GM21723 (cell line): ENCODE data around the gene VAV1.

Experiments
- ATAC-seq: cut with Tn5 transposase; IDR thresholded peaks from one replicate; pipeline ENCODE4 v1.9.1; 2021; ENCODE audit warnings: mild to moderate bottlenecking, moderate library complexity; ENCODE audit not compliant: unreplicated experiment

Gene VAV1, protein sequence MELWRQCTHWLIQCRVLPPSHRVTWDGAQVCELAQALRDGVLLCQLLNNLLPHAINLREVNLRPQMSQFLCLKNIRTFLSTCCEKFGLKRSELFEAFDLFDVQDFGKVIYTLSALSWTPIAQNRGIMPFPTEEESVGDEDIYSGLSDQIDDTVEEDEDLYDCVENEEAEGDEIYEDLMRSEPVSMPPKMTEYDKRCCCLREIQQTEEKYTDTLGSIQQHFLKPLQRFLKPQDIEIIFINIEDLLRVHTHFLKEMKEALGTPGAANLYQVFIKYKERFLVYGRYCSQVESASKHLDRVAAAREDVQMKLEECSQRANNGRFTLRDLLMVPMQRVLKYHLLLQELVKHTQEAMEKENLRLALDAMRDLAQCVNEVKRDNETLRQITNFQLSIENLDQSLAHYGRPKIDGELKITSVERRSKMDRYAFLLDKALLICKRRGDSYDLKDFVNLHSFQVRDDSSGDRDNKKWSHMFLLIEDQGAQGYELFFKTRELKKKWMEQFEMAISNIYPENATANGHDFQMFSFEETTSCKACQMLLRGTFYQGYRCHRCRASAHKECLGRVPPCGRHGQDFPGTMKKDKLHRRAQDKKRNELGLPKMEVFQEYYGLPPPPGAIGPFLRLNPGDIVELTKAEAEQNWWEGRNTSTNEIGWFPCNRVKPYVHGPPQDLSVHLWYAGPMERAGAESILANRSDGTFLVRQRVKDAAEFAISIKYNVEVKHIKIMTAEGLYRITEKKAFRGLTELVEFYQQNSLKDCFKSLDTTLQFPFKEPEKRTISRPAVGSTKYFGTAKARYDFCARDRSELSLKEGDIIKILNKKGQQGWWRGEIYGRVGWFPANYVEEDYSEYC

DNA sequence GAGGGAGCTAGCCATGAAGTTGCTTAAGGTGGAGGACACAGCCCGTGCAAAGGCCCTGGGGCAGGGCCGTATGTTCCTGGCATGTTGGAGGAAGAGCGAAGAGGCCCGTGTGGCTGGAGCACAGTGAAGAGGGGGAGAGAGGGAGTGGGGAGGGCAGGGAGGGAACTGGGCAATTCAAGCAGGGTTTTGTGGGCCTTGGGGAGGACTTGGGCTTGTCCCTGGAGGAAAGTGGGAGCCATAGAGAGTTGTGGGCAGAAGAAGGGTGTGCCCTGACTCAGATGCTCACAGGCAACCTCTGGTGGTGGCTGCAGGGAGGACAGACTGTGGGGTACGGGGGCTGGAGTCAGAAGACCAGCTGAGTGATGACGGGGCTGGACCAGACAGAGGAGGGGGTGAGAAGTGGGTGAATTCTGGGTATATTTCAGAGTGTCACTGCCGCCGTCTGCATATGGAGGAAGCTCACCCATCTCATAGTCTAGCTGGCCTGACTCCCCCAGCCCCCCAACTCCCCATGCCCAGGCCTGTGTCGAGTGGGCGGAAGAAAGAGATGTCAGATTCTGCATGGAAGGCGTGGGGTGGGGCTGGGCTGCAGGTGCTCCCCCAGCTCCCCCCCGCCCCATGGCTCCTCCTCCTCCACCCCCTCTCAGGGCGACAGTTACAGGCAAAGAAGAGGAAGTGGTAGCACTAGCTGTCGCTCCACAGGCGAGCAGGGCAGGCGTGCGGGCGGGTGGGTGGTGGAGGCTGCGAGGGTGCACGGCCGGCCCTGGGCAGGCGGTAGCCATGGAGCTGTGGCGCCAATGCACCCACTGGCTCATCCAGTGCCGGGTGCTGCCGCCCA lies at the start of gene VAV1:
TSS of gene VAV1 (plus strand) at position 681 of the 838 bp plus-strand sequence. CDS start at position 781, 100 bp downstream.
- ATAC-seq: peak; percentile 36

DNA sequence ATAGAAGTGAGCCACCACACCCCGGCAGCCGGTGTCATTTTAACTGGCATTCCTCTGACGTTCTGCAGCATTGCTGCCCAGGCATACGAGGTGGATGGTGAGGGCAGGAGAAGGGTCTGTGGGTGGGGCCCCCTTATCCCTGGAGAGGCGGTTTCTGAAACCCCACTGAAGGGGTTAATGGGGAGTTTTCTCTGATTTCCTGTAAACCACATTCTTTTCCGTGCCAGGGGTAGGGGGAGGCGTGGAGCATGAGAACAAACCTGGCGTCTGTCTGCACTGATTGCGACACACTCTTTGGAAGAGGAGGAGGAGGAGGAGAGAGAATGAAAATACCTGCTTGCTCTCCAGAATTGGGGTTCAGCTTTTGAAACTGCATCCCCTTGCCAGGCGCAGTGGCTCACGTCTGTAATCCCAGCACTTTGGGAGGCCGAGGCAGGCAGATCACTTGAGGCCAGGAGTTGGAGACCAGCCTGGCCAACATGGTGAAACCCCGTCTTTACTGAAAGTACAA lies 49.3 kb upstream of the VAV1 start:
- no peak for ATAC-seq

DNA sequence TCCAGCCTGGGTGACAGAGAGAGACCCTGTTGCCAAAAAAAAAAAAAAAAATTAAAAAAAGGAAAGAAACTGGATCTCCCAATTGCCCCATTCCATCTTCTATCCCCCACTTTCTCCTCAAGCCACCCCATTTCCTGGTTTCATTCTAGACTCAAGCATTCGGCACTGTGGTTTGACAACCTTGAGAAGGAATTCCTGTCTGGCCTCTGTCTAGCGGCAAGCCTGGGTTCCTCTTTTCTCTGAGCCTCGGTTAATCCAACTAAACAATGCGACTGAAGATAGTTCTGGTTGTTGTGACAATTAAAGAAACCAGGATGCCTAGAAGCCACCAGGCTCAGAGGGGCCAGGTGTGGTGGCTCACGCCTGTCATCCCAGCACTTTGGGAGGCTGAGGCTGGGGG lies 48.8 kb upstream of the VAV1 start:
- no peak for ATAC-seq

DNA sequence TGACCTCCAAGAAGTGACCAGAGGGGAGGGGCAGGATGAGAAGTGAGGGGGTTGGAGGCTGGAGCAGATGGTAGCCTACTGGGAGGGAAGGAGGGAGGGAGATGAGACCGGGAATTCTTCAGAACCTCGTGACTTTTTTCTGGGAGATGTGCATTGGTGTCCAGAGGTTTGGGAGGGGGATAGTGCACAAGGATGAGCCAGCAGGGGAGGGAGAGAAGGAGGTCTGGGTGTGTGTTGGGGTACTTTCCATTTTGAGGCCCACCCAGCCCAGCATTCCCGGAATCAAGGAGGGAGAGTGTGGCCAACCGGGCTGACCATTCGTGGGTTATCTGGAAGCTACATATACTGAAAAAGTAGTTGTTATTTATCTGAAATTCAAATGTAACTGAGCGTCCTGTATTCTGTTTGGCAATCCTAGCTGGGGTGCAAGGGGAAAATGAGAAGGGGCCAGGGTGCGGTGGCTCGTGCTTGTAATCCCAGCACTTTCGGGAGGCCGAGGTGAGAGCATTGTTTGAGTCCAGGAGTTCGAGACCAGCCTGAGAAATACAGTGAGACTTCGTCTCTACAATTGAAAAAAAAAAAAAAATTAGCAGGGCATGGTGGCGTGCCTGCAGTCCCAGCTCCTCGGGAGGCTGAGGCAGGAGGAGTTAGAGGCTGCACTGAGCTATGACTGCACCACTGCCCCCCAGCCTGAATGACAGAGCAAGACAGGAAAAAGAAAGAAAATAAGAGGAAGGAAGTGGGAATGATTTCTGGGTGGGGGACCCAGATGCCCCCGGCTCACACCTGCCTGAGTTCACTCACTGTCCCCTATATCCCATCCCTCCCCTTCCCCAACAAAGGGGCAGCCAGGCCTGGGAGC lies 47.6 kb upstream of the VAV1 start:
- ATAC-seq: no peak

DNA sequence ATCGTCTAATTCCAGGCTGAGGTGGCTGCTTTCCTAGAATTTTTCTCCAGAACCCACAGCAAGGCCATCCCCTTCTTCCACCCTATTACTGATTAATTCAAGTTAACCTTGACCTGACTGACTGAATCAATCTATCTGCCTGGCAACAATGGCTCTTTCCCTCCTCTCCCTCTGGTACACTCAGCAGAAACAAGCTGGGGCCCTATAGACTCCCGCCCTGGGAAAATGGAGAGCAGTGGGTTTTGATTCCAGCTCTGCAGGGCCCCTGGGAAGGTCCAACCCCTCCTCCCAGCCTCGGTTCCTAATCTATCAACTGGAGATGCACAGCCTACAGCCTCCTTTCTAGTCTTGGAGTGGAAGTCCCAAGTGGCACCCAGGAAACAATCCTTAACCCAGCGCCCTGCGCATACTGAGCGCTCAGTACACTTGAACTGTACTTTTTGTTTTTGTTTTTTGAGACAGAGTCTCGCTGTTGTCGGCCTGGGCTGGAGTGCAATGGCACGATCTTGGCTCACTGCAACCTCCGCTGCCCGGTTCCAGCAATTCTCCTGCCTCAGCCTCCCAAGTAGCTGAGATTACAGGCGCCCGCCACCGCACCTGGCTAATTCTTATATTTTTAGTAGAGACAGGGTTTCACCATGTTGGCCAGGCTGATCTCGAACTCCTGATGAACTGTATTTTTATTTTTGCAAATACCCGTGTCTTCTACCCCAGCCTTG lies 46.8 kb upstream of the VAV1 start:
- ATAC-seq: no peak

DNA sequence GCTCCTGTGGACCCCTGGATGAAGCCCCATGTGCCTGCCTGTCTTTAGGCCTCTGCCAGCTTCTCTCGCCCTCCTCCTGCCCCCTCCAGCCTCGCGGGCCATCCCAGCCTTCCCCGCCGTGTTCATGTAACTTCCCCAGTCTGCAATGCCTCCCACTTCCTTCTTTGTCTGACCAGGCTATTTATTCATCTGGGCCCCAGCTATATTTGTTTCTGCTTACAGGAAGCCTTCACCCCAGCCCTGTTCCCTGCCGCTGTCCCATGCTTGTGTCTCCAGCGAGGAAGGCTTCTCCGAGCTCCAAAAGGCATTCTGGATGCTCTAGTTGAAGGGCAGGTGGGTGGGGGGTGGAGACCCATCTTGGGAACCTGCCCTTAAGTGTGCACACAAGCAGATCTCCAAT lies 44.2 kb upstream of the VAV1 start:
- no peak for ATAC-seq

DNA sequence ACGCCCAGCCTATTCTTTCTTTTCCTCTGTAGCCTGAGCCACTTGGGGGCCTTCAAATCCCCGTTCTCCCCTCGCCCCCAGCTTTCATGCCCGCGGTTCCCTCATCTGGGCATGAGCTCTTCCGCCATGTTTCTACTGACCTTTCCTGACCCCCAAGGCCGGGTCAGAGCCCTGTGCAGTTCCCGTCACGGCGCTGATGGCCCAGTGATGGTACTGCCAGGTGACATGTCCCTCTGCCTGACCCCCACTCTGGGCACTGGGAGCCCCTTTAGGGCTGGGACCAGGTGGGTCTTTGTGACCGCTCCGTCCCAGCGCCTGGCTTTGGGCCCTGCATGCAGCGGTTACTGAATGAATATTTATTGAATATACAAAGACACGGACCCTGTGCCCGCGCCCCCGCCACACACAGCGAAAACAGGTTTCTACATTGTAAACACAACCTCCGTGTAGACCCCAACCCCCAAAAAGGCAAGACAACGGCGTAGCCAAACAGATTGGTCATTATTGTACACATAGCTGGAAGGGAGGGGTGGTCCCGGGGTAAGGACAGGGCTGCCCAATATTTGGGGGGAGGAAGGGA lies 42.8 kb upstream of the VAV1 start:
- ATAC-seq: no peak

DNA sequence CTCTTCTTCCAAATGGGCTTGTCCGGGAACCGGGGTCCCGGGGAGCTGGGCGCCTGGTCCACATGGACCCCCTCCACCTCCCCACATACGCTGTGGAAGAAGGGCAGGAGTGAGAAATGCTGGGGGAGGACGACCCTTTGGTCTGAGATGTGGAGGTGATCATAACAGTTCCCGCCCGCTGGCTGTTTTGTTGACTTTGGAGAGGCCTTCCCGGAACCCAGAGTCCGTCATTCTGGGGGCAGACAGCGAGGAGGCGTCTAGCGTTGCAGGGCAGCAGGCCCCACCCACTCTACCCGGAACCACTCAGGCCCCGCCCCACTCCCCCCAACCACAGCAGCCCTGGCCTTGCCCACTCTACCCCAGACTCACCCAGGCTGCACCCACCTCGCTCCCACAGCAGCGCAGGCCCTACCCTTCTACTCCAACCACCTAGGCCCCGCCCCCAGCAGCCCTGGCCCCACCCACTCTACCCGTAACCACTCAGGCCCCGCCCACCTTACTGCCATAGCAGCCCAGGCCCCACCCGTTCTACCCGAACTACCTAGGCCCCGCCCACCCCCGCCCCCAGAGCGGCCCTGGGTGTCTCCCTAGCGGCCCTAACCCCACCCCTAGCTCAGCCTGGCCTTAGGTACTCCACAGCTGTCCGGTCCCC lies 42.2 kb upstream of the VAV1 start:
- ATAC-seq: no peak

DNA sequence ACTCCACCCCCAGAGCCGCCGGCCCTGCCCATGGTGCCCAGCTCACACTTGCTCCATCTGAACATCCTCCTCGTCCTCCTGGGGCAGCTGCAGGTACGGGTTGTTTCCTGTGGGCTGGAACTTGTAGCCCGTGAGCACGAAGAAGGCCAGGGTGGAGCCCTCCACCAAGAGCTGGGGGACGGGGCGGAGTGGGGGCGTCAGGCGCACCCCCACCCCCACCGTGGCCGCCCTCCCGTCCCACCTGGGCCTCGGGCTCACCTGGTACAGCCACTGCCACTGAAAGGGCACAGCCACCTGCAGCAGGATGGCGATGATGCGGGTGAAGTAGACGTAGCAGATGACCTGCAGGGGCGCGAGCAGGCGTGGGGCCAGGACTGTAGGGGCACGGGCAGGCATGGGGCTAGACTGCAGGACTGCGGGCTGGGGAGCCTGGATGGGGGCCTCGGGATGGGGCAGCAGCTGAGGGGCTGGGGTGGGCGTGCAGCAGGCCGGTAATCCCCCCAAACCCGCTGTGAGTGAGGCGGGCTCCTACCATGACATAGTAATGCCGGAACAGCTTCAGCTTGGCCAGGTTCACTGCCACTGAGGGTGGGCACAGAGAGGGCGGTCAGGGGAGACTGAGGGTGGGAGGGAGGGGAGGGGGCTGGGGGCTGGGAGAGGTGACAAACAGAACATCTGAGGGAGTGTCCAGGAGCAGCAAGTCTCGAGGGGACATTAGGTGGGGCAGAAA lies 41.4 kb upstream of the VAV1 start:
- ATAC-seq: no peak

DNA sequence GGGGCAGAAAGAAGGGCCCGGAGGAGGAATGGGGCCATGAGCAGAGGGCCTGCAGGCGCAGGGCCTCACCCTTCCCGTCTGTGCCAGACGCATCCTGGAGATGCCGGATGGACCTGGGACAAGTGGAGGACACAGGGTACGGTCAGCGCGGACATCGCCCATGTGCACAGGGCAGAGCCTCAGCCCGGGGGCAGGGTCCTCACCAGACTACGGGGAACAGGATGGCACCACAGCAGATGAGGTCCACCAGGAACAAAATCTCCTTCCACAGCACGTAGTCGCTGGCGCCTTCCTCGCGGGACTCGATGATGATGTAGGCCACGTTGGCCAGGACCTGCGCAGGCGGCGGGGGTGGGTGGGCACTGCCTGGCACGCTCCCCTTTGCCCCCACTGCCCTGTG lies 40.7 kb upstream of the VAV1 start:
- no peak for ATAC-seq

DNA sequence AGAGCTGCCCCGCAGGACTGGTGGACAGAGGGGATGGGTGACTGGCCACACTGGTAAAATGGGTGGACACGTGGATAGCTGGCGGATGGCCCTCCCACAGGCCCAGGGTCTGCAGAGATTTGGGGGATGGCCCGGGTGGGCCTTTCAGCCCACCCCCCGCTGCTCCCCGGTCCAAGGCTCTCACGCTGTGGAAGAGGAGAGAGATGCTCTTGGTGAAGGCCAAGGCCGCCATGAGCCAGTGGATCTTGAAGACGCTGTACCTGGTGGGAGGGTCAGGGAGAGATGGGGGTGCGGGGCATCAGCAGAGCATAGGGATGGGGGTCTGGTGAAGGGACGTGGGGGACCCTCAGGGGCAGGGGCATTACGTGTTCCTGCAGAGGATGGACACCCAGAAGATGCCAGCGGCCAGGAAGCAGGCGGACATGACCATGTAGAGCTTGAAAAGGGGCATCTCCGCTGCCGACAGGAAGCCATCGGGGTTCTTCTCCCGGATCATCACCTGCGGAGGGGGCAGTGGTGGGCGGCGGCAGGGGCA lies 39.6 kb upstream of the VAV1 start:
- ATAC-seq: no peak

DNA sequence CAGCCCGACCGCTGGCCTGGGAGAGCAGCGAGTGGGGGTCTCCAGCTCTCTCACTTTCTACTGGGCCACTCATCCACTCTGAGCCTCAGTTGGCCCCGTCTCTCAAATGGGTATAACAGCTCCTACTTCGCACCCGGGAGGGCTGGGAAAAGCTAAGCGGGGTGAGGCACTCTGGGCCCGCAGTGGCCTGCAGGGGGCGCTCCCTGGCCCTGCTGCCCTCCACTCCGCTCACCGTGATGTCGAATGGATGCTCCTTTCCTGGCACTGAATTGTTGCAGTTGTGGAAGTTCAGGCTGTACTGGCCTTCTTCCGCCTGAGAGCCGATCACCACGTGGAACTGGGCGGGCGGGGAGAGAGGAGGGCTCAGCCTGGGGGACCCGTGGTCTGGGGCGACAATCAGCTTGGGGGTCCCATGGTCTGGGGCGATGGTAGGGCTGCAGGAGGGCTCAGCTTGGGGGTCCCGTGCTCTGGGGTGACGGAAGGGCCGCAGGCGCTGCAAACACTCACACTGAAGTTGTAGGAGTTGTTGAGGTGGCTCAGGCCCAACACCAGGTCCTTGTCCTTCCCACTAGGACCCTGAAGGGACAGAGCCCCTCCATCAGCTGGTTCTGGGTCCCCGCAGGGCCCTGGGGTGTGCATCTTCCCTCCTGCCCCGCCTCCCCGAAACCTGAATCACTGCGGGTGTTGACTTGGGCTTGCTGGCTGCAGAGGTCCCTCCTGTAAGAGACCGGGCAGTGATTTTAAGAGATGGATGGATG lies 39.0 kb upstream of the VAV1 start:
- ATAC-seq: no peak

DNA sequence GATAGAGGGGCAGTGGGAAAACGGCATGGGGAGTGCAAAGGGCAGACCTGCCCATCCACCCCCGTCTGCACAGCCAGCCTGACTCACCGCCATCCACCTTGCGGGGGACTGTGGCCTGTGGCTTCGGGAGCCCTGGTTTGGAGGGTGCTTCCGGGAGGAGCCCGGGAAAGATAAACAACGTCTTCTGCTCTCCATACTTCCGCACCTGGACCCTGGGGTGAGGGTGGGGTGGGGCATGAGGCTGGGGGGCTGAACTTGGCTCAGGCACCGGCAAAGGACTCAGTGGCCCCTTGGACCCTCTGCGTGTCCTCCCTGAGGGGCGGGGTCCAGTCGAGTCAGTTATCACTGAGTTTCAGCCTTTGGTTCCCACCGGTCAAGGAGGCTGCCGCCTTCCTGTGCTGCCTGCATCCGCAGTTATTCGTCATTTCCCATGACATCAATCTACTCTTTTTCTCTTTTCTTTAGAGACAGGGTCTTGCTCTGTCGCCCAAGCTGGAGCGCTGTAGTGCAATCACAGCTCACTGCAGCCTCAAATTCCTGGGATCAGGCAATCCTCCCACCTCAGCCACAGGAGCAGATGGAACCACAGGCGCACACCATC lies 38.3 kb upstream of the VAV1 start:
- no peak for ATAC-seq

DNA sequence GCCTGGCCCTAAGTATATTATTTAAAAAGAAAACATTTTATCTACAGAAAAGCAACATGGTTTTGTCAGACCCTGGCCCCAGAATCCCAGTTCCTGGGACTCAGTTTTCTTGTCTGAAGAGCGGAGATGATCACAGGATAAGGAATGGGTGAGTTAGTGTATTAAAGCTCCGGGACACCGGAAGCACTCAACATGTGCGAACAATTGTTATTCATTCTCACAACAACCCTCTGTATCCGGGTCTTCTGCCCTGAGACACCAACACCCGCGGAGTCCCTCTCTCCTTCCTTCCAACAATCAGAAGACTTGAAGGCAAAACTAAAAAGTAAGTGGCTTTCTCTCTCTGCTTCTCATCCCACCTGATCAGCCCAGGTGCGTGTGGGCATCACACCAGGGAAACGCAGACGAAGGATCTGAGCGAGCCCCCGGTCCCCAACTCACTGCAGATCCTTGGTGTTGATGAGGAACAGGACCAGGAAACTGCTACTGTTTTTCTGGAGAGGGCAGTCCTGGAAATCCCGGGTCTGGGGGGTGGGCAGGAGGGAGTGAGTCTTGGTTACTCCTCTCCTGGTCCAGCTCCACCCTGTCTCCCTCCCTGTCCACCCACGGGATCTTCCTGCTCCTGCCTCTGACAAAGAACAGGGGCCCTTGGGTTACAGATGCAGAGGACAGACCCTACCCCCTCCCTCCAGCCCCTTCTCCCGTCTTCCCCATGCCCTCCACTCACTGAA lies 37.2 kb upstream of the VAV1 start:
- no peak for ATAC-seq

DNA sequence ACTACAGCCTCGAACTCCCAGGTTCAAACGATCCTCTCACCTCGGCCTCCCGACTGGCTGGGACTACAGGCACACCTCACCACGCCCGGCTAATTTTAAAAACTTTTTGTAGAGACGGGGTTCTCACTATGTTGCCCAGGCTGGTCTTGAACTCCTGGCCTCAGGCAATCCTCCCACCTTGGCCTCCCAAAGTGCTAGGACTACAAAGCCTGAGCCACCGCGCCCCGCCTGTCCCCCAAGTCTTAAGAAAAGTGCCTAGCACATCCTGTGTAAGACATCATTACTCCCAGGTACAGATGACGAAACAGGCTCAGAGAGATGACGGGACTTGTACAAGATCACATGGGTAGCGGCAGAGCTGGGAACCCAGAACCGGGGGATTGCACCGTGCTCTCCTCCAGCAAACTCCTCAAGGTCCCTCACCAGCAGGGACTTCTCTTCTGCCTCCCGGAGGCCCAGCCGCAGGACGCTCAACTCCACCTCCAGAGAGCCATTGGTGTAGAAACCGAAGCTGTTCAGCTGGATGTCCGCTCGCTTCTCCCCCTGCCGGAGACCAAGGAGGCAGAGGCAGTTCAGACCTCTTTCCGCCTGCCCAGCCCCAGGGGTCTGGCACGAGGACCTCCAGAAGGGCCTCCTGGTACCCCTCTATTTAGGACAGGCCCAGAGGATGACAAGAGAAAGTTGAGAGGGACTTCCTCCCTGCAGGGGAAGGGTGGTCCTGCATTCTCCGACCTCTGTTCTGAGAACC lies 36.2 kb upstream of the VAV1 start:
- peak; percentile 15 for ATAC-seq
